ENCODE measurements around the gene GGCX.

GRCh38 chr2:85541262-85541661 lies 20.0 kb downstream of the GGCX start:
- TF ChIP-seq CTCF (IDR thresholded peaks at IDR 0.05) (no peak), POLR2A (IDR thresholded peaks at IDR 0.05) (no peak), POLR2AphosphoS5 (IDR thresholded peaks at IDR 0.05) (no peak)
